Astrocyte (in vitro differentiated cells and primary cell): ENCODE measurements around the gene CDKN1A.
"Not testable (repeated sequence)": the region's sequence is repeated elsewhere in the genome, so short reads cannot be mapped to it uniquely, and the experiment has no call there.

Source experiments
- CTCF ChIP-seq: IDR thresholded peaks from 2 replicates; pipeline ENCODE4 v1.5.1; 2011; ENCODE audit warnings: low read depth, mild to moderate bottlenecking, inconsistent platforms, low read length, moderate library complexity; ENCODE audit not compliant: insufficient read depth
- EZH2 ChIP-seq: IDR thresholded peaks from 2 replicates; pipeline ENCODE4 v1.6.1; 2012; ENCODE audit warnings: mild to moderate bottlenecking, low read length, inconsistent platforms; ENCODE audit not compliant: insufficient read depth

- not testable (repeated sequence) for TF ChIP-seq CTCF, EZH2
Observed at GRCh38 chr6:36704961-36705577, 26.6 kb downstream of the CDKN1A start.
